SK-N-SH (cell line): Measurements from ENCODE around the gene MBNL2.

Experiments
- CTCF ChIP-seq: fragments of 200-600 bp; sonication (generic); IDR thresholded peaks from 2 replicates; pipeline ENCODE4 v1.6.1; 2017; ENCODE audit warnings: antibody characterized with exemption, mild to moderate bottlenecking, moderate library complexity
- JUND ChIP-seq: IDR thresholded peaks from 2 replicates; pipeline ENCODE4 v1.4.0; 2012
- MEF2A ChIP-seq: IDR thresholded peaks from 2 replicates; pipeline ENCODE4 v1.4.0; 2012; ENCODE audit warnings: low read depth, borderline replicate concordance
- PBX3 ChIP-seq: IDR thresholded peaks from 2 replicates; pipeline ENCODE4; 2012
- POLR2AphosphoS5 ChIP-seq: IDR thresholded peaks from 2 replicates; pipeline ENCODE4 v1.6.1; 2012; ENCODE audit warnings: low read depth, low read length
- RAD21 ChIP-seq: IDR thresholded peaks from 2 replicates; pipeline ENCODE4 v1.6.1; 2012; ENCODE audit warnings: mild to moderate bottlenecking, low read length
- SIN3A ChIP-seq: IDR thresholded peaks from 2 replicates; pipeline ENCODE4 v1.6.1; 2012; ENCODE audit warnings: low read depth, mild to moderate bottlenecking, low read length, moderate library complexity, borderline replicate concordance
- SMC3 ChIP-seq: IDR thresholded peaks from 2 replicates; pipeline ENCODE4 v1.6.1; 2012; ENCODE audit warnings: low read depth, low read length, improper control_type of control experiment
- TAF1 ChIP-seq: IDR thresholded peaks from 2 replicates; pipeline ENCODE4 v1.6.1; 2012; ENCODE audit warnings: low read depth, mild to moderate bottlenecking, low read length, moderate library complexity, borderline replicate concordance
- ZBTB33 ChIP-seq: IDR thresholded peaks from 2 replicates; pipeline ENCODE4 v1.4.0; 2012; ENCODE audit warnings: low read depth, borderline replicate concordance

- no peak for TF ChIP-seq PBX3
- TF ChIP-seq TAF1, result no peak
- no peak for TF ChIP-seq CTCF
- no peak for TF ChIP-seq JUND
- TF ChIP-seq POLR2AphosphoS5, result no peak
- no peak for TF ChIP-seq SIN3A
- no peak for TF ChIP-seq MEF2A
- no peak for TF ChIP-seq RAD21
- TF ChIP-seq ZBTB33, result no peak
- TF ChIP-seq SMC3, result no peak
Observed at GRCh38 chr13:97280478-97280877, 58.3 kb downstream of the MBNL2 start.
